Peyer's patch (tissue), 4 donors: ENCODE results near the gene LILRB3. TPM values are rescaled to one million over a fixed set of nuclear protein-coding genes. Genes with fewer than 3 reads are reported as not detected.
"Not testable (repeated sequence)": the region's sequence is repeated elsewhere in the genome, so short reads cannot be mapped to it uniquely, and the experiment has no call there.

Experiments
- DNase-seq, 3 donors: peaks; one replicate each; pipeline ENCODE4 v3.0.0-alpha.2; 2017 to 2019
- H3K27ac ChIP-seq, 4 donors: fragments of 200-600 bp; sonication (generic); one replicate each; pipeline ENCODE4 v1.5.1; 2016 to 2019
- H3K27me3 ChIP-seq, 2 donors: fragments of 200-600 bp; sonication (generic); one replicate each; pipeline ENCODE4 v1.5.1; 2019
- H3K36me3 ChIP-seq, 3 donors: fragments of 200-600 bp; sonication (generic); one replicate each; pipeline ENCODE4 v1.5.1; 2016 to 2019
- H3K4me1 ChIP-seq, 4 donors: fragments of 200-600 bp; sonication (generic); one replicate each; pipeline ENCODE4 v1.5.1; 2016 to 2019
- H3K4me3 ChIP-seq, 4 donors: fragments of 200-600 bp; sonication (generic); 1 replicate in 3 of 4; 2 replicates in 1 of 4; pipeline ENCODE4 v1.5.1; 2016 to 2019; ENCODE audit warnings: mild to moderate bottlenecking in 1 of 4
- H3K9me3 ChIP-seq, 4 donors: fragments of 200-600 bp; sonication (generic); one replicate each; pipeline ENCODE4 v1.5.1; 2016 to 2019; ENCODE audit warnings: mild to moderate bottlenecking in 1 of 4
- POLR2A ChIP-seq, 2 donors: fragments of 450-650 bp; IDR thresholded peaks; one replicate each; pipeline ENCODE4 v1.5.1; 2017; ENCODE audit warnings: antibody characterized with exemption in 2 of 2, mild to moderate bottlenecking in 2 of 2, moderate library complexity in 2 of 2
- total RNA-seq, 4 donors: library from RNA; depleted of rRNA; stranded (reverse); fragments of >200 nt; gene quantifications; one replicate each; pipeline ENCODE4 v1.1.0, GENCODE V29; 2016
- TF ChIP-seq, protein P1 (sequence below), 6 experiments: fragments of 450-650 bp in 4 of 6; fragments of 200-600 bp in 2 of 6; sonication (generic) in 1 of 6; IDR thresholded peaks; one replicate each; pipeline ENCODE4 v1.5.1; 2017 to 2019; ENCODE audit warnings: antibody characterized with exemption in 6 of 6, mild to moderate bottlenecking in 3 of 6, moderate library complexity in 1 of 6

LILRB3 gene
- total RNA-seq, 4 donors from 2014 or later = 3.1 to 16.5 (median 5.6) TPM; not detected in 1

DNA sequence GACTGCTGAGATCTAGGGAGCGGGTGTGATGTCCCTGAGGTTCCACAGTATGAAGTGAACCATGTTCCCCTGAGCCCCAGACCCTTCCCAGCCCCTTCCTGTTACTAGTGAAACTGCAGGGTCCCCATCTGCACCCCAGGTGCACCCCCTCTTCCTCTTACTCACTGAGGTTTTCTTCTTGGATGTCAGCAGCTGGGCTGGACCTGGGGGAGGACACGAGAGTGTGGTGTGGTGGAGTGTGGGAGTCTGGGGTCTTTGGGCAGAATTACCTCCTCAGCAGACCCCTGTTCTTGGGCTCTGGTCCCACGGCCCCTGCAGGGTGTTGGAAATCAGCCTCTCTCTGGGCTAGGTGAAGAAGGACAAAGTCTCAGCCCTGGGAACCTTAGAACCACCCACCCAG is 23.1 kb upstream of the LILRB3 start:
- H3K9me3 ChIP-seq = no peaks in the 10 kb centered on the region
- no peaks in the 10 kb centered on the region for H3K27me3 ChIP-seq
- H3K4me1 ChIP-seq = no peaks in the 10 kb centered on the region
- no peak overlapping the region for H3K27ac ChIP-seq
- H3K36me3 ChIP-seq = no peaks in the 10 kb centered on the region
- no peak overlapping the region for H3K4me3 ChIP-seq
- no peak for TF ChIP-seq POLR2A (IDR thresholded peaks at IDR 0.05)
- TF ChIP-seq, protein P1, sequence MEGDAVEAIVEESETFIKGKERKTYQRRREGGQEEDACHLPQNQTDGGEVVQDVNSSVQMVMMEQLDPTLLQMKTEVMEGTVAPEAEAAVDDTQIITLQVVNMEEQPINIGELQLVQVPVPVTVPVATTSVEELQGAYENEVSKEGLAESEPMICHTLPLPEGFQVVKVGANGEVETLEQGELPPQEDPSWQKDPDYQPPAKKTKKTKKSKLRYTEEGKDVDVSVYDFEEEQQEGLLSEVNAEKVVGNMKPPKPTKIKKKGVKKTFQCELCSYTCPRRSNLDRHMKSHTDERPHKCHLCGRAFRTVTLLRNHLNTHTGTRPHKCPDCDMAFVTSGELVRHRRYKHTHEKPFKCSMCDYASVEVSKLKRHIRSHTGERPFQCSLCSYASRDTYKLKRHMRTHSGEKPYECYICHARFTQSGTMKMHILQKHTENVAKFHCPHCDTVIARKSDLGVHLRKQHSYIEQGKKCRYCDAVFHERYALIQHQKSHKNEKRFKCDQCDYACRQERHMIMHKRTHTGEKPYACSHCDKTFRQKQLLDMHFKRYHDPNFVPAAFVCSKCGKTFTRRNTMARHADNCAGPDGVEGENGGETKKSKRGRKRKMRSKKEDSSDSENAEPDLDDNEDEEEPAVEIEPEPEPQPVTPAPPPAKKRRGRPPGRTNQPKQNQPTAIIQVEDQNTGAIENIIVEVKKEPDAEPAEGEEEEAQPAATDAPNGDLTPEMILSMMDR (IDR thresholded peaks at IDR 0.05) = no peak
- peak in 1 of 3 donors; percentile 22 for DNase-seq

DNA sequence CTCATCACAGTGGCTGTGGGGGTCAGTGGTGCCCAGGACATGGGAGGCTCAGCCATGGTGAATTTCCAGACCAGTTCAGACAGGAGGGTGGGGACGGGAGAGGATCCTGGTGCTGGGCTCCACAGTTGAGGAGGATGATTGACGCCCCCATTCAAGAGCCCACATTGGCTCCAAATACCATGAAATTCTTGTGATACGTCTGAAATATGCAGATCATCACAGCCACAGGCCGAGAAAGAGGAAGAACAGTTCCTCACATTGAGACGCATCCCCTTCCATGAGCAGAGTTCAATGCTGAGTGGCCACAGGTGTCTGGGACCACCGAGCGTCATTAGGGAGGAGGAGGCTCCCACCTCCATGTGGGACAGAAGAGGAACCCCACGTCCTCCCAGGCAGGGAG is 21.0 kb upstream of the LILRB3 start:
- not testable (repeated sequence) for DNase-seq, H3K27me3 ChIP-seq, H3K4me3 ChIP-seq, H3K4me1 ChIP-seq, H3K36me3 ChIP-seq, H3K9me3 ChIP-seq, H3K27ac ChIP-seq

DNA sequence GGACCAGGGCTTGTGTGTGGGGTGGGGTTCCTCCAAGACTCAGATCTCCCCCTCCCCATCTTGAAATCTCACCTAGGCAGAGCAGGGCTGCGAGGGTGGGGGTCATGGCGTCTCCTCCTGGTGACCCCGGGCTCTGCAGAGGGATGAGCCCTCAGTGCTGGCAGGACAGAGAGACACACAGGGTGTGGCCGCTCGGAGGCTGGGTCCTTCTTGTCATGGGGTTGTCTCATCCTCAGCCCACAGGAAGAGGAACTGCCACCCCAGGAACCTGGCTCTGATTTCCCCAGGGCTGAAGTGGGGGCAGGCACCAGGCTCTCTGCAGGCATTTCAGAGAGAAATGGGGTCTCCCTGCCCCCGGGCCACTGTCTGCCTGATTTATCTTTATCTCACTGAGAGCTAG is 19.8 kb upstream of the LILRB3 start, which contains the start of gene LILRA6:
Gene LILRA6, minus strand, starts transcription at position 145 of the 400 bp plus-strand sequence.
- H3K9me3 ChIP-seq, H3K4me1 ChIP-seq, H3K4me3 ChIP-seq, H3K36me3 ChIP-seq, H3K27me3 ChIP-seq, H3K27ac ChIP-seq, DNase-seq: not testable (repeated sequence)

DNA sequence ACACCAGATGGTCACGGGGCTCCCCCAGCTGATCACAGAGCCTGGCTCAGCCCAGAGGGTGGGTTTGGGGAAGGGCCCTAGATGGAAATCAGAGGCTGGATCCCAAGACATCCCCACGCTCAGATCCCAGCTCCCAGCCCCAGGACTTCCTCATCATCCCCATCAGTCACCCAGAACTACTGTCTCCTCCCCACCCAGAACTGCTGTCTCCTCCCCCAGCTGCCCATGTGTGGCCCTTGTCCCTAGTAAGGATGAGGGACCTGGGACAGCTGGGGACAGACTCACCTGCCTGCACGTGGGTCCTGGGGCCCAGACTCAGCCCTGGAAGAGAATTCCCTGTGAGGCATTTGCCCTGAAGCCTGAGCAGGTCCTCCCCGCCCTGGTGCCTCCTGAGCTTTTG is 19.4 kb upstream of the LILRB3 start:
- not testable (repeated sequence) for H3K27me3 ChIP-seq, H3K36me3 ChIP-seq, H3K4me3 ChIP-seq, H3K9me3 ChIP-seq, H3K27ac ChIP-seq, DNase-seq, H3K4me1 ChIP-seq

DNA sequence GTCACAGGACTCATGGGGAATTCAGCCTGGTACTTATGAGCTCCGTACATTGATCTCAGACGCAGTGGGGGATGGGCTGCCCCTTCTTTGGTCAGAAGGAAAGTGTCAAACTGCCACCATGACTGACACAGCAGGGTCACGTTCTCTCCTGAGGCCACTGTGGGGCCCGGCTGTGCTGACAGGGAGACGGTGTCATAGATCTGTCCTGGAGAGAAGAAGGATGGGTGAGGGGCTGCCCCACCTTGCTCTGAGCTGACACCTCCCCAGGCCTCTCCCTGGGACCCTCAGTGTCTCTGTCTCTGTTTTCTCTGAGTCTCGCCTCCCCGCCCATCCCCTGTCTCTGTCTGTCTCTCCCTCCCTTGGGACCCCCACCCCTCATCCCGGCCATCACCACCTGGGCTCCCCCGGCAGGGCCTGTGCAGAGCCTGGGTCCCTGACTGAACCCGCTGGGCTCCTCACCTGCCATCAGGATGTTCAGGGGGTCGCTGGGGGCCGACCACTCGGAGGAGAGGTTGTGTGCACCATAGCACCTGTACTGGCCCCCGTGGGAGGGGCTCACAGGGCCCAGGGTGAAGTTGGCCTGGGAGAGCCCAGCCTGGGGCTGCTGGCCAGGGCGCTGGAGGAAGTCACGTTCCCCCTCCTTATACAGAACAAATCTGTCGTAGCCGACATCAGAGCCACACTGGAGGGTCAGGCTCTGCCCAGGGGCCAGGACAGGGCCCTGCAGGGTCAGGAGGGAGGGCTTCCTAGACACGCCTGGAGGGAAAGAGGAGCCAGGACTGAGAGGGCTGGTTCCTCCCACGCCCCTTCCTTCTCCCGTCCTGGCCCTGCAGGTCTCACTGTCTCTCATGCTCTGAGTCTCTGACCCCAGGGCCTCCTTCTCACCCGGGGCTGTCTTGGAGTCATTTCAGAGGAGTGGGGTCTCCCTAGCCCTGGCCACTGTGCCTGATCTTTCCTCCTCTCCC is 17.8 kb upstream of the LILRB3 start:
- not testable (repeated sequence) for H3K27me3 ChIP-seq, H3K27ac ChIP-seq, H3K36me3 ChIP-seq, H3K4me1 ChIP-seq, H3K9me3 ChIP-seq, H3K4me3 ChIP-seq
- DNase-seq = peak in 1 of 3 donors; percentile 41

DNA sequence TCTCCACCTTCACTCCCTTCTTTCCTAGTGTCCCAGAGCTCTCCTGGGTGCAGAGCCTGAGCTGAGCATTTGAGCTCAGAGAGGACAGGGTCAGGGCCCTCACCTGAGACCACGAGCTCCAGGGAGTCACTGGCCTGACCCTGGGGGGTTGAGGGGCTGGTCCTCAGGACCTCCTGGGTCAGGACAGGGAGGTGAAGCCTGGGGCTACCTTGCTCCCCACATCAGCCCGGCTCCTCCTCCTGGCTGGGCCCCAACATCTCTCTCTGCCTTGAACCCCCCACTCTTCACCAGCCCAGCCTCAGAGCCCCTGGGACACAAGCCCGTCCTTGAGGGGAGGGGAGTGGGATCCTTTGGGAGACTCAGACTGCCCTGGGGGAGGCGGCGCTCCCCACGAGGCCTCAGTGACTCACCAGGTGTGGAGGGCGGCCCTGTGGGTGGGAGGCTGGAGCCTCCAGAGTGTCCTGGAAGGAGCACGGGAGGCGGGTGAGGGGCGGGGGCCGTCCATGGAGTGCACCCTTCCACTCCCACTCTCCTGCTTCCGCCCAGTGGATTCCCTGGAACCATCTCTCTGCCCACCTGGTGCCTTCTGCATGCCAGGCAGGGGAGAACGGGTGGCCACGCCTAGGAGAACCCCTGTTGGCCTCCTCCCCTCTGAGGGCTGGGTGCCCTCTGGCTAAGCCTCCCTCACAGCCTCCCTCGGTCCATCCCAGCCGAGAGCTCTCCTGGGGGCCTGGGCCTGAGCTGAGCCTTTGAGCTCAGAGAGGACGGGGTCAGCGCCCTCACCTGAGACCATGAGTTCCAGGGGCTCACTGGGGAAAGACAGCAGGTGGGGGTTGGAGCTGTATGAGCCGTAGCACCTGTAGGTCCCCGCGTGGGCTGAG is 16.9 kb upstream of the LILRB3 start:
- H3K27me3 ChIP-seq, H3K9me3 ChIP-seq, H3K27ac ChIP-seq, H3K36me3 ChIP-seq, H3K4me3 ChIP-seq, H3K4me1 ChIP-seq: not testable (repeated sequence)
- peak in 1 of 3 donors; percentile 37 for DNase-seq

DNA sequence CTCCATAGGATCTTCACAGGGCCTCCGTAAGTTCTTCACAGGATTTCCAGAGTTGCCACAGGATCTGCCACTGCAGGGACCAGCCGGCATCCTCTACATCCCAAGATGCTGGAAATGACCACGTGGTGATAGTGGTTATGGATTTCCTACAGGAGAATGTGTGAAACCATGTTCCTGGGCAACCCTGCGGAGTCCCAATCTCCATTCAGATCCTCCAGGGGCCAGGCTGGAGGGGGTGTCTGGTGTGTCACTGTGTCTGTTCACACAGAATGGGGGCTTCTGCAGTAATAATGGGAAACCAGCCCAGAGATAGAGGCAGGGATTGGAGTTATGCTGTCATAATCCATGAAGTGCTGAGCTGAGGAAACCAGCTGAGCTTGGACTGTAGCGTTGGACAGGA is 11.1 kb upstream of the LILRB3 start:
- peak in 1 of 3 donors; percentile 18 for DNase-seq
- Histone ChIP-seq H3K27me3 (no peaks in the 10 kb centered on the region), H3K27ac (no peak overlapping the region), H3K4me1 (no peaks in the 10 kb centered on the region), H3K36me3 (no peaks in the 10 kb centered on the region), H3K9me3 (no peaks in the 10 kb centered on the region), H3K4me3 (no peak overlapping the region)
- no peak for TF ChIP-seq POLR2A (IDR thresholded peaks at IDR 0.05)
- TF ChIP-seq, protein P1 (IDR thresholded peaks at IDR 0.05) = no peak
